ENCODE data around the gene EPB41L2. TPM values are rescaled to one million over a fixed set of nuclear protein-coding genes. Genes with fewer than 3 reads are reported as not detected.
"Not testable (repeated sequence)": the region's sequence is repeated elsewhere in the genome, so short reads cannot be mapped to it uniquely, and the experiment has no call there.

Gene EPB41L2
- total RNA-seq, 1 experiment from 2014 or later, result 30.2 TPM

DNA sequence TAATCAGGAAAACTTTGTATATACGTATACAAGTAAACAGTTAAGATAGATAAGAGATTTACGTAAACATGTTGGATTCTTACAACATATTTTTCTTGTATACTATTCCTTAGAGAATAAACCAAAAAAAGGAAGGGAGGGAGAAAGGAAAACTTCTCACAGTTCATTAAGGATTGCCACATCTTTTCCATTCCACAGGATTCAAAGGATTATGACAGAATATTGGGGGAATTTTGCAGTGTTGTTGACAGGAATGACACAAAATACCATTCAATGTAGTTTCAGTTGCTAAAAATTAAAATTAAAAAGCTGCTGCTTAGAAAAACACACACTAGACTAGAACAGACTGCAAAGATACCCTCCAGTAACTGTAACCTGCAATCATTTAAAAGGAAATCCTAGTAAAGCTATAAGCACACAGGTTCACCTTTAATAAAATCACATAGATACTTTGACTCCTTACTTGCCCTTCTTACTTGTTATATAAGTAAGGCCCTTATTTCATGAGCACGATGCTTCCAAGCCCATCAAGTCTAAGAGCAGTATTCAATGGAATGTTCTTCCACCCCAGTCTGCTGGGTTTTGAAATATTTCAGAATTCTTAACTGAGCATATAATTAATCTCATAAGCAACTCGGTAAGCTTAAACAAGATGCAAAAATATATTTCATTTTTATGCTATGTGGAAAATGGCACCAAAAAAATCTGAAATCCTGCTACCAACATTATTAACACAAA lies 128.0 kb downstream of the EPB41L2 start:
- in situ Hi-C loops (cut with HindIII; ENCODE audit: low sequenced_read_pairs), result no loop called here

DNA sequence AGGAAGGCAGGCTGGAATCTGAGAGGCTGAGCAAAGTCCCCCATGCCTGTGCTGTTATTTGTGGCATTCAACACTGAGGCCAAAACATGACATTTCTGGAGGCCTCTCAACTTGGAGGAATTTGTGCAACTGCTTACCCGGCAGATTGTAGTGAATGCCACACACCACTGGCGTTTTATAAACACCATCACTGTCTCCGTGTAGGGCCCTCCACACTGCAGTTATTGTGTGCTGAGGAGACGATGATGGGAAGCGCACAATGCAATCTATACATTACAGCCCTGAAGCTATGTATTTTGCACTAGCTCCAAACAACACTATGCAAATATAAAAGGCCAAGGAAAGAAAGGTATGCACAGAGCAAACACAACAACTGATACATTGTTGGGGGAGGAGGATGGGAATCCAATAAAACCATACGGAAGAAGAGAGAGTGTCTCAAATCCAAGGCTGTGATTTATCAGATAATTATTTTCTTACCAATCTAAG lies 129.3 kb downstream of the EPB41L2 start:
- no peak for DNase-seq (ENCODE audit: low spot score)
- in situ Hi-C loops (cut with HindIII; ENCODE audit: low sequenced_read_pairs), result no loop called here

More for the DNA sequence above, 128.0 kb downstream of the EPB41L2 start:
- DNase-seq (ENCODE audit: low spot score), result no peak

DNA sequence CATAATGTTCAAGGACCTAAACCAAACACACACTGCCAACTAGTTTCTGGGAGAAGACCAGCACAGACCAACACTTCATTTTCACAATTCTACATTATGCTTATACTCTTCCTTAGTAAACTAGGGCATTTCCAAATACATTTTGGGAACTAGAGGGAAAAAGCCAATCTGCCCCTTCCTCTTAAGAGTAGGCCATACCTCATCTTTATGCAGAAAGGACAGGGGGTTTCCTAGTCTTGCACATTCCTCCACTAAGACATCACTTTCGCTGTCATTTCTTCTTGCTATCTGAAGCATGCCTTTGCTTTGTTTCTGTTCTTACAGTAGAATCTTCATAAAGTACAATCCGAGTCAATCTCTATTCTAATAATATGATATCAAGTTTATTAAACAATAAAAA lies 130.1 kb downstream of the EPB41L2 start:
- in situ Hi-C loops (cut with HindIII; ENCODE audit: low sequenced_read_pairs), result no loop called here
- DNase-seq (ENCODE audit: low spot score), result no peak

DNA sequence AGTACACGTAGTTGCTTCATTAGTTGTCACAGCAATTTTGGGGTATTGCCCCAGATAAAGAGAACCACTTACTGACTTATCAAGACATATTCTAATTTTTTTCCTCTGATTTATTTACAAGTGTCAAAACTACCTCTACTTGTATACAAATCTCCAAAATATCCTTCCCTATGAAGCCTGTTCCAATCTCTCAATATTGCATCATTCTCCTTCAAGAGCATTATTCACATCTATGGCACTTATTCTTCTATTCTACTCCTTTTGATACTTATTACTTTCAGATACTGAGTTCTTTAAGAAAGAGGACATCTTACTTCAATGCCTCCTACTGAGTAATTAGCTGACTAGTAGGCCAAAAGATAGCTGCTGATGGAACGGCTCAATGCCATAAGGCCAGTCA lies 130.6 kb downstream of the EPB41L2 start:
- in situ Hi-C loops (cut with HindIII; ENCODE audit: low sequenced_read_pairs), result no loop called here
- DNase-seq (ENCODE audit: low spot score), result no peak

DNA sequence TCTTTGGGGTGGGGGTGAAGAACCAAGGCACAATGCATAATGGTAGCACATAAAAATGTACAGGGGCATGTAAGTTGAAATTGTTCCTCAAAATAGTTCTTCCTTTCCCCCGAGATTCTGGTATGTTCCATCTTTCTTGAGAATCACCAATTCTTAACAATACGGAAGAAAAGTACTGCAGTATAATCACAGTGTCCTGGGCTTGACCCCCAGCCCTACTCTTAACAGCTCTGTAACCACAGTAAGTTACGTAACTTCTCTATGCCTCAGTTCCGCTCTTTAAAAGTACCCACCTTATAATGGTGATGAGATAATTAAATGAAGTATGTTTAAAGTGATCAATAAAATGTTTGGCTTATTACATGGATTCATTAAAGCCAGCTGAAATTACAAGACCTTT lies 131.4 kb downstream of the EPB41L2 start:
- in situ Hi-C loops (cut with HindIII; ENCODE audit: low sequenced_read_pairs), result no loop called here
- no peak for DNase-seq (ENCODE audit: low spot score)

DNA sequence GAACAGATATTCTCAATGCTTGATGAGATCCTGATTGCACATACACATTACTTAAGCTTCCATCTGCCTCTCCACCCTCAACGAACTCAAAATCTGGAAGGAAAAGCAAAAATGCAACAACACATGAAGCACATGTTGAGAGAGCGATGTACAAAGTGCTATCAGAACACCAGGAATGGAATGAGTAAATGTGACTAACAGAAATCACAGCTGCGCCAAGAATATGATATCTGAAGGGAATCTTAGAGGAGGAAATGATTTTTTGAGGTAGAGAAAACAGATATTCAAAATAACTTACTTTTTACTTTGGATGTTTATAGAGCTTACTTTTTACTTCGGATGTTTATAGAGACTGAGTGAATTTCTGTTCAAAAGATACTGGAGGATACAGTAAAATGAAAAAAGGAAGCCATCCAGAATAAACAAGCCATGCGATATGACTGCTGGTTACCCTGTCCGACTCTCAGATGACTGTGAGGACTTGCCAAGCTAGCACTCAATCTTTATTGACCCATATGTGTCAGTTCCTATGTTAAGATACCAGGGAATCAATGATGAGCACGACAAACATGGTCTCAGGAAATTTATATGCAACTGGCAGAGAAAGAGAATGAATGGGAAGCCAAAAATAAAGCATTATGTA lies 133.9 kb downstream of the EPB41L2 start:
- no peak for DNase-seq (ENCODE audit: low spot score)
- in situ Hi-C loops (cut with HindIII; ENCODE audit: low sequenced_read_pairs), result no loop called here

DNA sequence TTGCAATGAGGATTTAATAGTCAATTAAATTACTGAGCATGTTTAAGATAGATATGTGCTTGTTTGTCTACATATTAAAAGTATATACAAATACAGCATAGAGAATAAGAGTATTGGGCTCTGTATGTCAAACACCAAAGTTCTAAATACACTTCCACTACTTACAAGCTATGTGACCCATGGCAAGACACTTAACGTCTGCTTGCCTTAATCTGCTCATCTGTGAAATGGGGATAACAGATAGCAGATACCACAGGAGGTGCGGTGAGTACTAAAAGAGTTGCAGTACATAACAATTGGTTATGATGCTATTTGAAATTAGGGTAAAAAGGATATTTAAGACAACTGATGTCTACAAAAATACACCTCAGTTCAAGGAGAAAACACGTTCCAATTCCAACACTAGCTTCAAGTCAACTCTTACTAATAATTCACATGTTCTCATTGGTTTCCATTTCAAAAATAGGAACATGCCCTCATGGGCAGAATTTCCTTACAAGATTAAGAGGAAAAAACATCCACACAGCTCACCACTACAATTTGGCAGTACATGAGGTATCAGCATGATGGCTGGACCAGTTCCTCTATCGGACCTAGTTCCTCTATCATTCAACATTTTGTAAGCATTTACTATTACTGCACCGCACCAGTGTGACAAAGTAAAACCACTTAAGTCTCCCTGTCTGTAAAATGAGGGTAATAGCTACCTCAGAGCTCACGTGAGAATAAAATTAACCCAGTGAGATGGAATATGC lies 134.7 kb downstream of the EPB41L2 start:
- DNase-seq (ENCODE audit: low spot score), result peak; percentile 9
- in situ Hi-C loops (cut with HindIII; ENCODE audit: low sequenced_read_pairs), result no loop called here

DNA sequence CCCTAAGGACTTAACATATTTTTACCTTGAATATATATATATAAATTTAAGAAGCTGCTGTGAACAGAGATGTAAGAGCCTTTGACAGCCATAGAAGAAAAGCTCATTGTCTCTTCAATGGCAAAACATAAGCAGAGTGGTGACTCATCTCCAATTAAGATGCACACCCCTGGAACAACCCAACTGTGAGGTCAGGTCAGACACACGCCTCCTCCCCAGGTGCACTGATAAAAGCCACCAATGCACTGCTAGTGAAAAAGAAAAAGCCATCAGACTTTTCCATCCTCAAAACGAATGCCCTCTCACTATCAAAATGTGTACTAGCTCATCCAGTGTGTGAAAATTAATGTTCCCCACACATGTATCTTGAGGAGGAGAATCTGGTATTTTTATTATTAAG lies 135.7 kb downstream of the EPB41L2 start:
- DNase-seq (ENCODE audit: low spot score), result no peak
- in situ Hi-C loops (cut with HindIII; ENCODE audit: low sequenced_read_pairs), result no loop called here

DNA sequence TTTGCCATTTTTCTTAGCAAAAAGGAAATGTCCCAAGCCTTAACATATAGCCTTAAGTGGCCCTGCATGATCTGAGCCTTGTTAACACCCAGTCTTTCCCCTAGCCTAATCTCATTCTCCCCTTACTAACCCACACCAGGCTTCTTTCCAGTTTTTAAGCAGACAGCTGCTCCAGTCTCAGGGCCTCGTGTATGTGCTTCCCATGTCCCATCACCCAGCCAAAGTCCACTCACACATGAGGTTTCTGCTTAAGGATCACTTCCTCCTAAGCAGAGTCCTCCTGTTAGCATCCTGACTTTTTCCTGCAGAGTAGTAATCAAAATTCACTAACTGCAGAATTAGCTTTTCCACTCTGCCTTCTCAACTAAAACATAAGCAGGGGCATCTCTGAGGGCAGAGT lies 139.7 kb downstream of the EPB41L2 start:
- no peak for DNase-seq (ENCODE audit: low spot score)
- in situ Hi-C loops (cut with HindIII; ENCODE audit: low sequenced_read_pairs), result no loop called here

DNA sequence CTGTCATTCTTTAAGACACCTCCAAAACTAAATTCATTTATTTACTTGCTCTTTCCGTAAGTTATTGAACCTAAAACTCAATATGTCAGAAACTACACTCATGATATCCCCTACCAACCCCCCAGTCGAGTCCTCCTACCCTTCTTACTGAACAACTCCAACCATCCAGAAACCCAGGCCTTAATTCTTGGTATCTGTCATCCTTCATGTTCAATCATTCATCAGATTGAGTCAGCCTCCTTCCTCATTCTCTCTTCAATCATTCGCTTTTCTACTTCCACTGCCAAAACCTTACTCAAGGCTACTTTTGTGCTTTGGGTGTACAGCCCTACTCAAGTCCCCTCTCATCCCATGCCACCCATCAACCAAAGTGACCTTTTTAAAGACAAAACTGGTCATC lies 140.1 kb downstream of the EPB41L2 start:
- DNase-seq (ENCODE audit: low spot score), result no peak

DNA sequence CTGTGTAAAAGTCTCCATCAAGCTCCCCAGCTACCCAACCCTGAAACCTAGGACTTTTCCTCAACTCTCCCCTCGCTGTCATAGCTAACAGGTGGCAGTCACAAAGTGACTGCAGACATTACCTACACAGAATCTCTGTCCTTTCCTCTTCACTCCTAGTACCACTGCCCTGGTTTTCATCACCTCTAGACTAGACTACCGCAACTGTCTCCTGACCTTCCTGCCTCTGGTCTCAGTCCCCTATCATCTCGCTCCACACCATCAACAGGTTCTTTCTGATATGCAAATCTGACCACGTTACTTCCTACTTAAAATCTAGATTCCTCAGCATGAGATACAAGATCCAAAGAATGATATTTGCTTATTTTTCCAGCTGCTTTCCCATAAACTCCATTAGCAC lies 142.1 kb downstream of the EPB41L2 start:
- DNase-seq (ENCODE audit: low spot score), result no peak
- in situ Hi-C loops (cut with HindIII; ENCODE audit: low sequenced_read_pairs), result no loop called here

More for the DNA sequence above, 140.1 kb downstream of the EPB41L2 start:
- in situ Hi-C loops (cut with HindIII; ENCODE audit: low sequenced_read_pairs), result no loop called here

DNA sequence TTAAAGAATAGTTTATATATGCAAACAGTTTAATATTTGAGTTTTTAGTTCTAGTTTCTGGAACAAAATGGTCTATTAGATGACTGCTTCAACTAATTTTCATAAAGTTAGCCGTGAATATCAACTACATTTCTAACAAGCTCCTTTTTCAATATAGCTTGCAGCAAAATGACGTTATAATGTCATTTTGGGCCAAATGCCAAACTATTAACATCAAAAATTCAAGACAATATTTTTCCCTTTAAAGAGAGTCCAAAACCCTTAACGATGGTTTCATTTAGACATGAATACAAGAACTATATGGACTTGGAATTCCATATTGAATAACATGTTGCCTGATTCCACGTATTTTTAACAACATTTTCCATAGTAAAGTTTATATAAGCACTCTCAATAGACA lies 144.9 kb downstream of the EPB41L2 start:
- in situ Hi-C loops (cut with HindIII; ENCODE audit: low sequenced_read_pairs), result no loop called here
- DNase-seq (ENCODE audit: low spot score), result no peak

DNA sequence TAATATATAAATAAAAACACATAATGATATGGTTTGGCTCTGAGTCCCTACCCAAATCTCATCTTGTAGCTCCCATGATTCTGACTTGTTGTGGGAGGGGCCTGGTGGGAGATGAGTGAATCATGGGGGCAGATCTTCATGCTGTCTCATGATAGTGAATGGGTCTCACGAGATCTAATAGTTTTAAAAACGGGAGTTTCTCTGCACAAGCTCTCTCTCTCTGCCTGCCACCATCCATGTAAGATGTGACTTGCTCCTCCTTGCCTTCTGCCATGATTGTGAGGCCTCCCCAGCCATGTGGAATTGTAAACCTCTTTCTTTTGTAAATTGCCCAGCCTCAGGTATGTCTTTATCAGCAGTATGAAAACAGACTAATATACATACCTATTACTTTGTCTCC lies 147.4 kb downstream of the EPB41L2 start:
- in situ Hi-C loops (cut with HindIII; ENCODE audit: low sequenced_read_pairs); DNase-seq (ENCODE audit: low spot score): not testable (repeated sequence)

DNA sequence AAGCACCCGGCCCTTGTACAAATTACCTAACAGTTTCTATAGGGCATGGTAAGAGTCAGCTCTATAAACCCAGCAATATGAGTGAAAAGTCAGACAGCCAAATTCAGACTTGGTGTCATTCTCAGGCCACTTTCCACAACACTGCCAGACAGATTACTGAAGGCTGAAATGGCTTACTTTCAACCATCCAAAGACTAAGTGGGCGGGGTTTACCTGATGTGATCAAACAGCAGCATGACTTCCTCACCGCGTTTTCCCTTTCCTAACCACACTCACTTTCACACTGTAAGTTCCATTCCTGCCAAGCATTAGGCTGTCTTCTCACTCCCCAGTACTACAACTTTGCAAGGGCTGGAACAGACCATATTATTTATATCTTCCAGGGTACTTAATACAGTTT lies 149.9 kb downstream of the EPB41L2 start:
- in situ Hi-C loops (cut with HindIII; ENCODE audit: low sequenced_read_pairs), result no loop called here
- DNase-seq (ENCODE audit: low spot score), result no peak

DNA sequence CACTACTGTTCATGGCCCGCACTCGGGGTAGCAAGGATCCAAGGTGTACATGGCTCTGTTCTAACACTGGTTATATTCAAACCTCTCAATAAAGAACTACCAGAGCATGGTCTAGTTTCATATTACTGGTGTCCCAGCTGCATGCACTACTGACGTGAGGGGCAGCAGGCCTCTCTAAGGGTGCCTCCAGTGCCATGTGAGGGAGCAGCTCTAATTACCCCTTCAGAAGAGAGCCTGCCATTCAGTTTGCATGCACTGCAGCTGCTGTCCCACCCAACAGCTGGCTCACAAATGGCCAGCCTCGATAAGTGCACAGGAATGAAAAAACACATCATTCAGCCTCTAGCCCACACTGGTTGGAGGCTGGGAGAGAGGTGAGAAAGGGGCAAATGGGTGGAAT lies 150.6 kb downstream of the EPB41L2 start:
- no peak for DNase-seq (ENCODE audit: low spot score)
- in situ Hi-C loops (cut with HindIII; ENCODE audit: low sequenced_read_pairs), result no loop called here

DNA sequence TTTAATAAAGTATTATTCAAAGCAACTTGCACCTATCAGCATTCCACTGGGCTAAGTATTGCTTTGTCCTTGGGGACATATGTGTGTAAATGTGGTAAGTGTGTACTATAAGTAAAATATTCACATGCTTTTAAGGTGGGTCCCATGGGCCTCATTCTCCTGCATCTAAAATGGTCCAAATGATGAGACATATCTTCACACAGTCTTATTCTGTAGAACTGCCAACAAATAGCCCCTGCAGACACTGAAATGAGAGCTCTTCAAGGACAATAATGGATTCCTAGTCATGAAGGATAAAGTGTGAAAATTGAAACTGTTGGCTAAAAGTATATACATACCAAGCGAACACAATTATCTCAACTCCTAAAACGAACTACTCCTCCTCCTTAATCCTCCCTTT lies 154.1 kb downstream of the EPB41L2 start:
- DNase-seq (ENCODE audit: low spot score), result no peak
- in situ Hi-C loops (cut with HindIII; ENCODE audit: low sequenced_read_pairs), result no loop called here

DNA sequence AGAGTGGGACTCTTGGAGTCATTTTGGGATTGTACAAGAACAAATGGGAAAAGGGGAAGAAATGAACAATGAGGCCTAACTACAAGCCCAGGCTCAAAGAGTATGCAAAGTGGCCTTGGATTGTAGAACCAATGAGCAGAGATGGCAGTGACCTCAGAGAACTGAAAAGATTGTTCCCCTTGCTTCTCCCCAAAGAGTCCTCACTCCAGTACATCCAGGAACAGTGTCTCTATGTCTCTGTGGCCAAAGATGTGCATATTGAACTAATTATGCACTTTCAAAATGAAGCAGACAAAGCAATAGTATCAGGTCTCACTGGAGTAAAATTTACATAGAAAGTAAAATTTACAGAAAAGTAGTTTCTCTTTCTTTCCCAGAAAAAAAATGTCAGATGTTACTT lies 154.9 kb downstream of the EPB41L2 start:
- DNase-seq (ENCODE audit: low spot score), result no peak
- in situ Hi-C loops (cut with HindIII; ENCODE audit: low sequenced_read_pairs), result no loop called here

DNA sequence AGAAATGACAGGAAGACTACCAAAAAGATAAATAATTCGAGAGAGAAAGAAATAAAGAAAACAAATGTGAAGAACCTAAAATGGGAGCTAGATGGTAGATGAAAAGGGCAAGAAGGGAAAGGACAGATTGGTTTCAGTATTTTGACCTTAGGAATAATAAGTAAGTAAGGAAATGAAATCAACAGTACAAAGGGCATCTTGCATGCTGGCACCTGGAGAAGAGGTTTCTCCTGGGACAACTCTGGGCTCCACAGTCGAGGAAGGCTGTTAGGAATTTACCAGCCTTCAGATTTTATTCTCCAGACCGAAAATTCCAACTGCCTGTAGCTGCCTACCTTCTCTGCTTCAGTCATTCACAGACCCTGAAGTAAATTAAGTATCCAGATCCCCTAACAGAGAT lies 155.4 kb downstream of the EPB41L2 start:
- in situ Hi-C loops (cut with HindIII; ENCODE audit: low sequenced_read_pairs), result no loop called here
- no peak for DNase-seq (ENCODE audit: low spot score)

DNA sequence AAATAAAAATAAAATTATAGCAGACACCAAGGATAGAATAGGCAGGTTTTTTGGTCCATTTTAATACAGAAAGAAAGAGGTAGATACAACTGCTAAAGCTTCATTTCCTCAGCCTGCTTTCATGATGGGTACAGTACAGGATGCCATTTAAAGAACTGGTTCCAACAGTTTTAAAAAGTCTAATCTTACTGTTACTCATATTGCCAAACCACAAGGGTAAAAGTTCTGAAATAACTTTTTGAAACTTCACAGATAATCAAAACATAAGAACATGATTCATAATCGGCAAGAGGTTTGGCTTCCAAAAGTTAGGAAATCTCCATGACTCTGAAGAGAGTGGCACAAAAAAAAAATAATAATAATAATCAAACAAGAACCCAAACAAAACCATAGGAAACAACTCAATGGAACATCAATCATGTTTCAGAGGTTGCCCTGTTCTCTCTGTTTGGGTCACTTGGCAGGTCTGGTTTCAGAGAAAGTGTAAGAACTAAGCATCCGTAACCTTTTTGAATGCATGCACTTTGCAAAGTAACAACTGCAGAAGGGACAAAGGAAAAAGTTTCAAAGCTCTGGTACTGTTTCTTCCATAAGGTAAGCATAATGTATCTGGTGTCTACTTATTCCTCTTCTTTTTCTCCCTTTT lies 156.2 kb downstream of the EPB41L2 start:
- no peak for DNase-seq (ENCODE audit: low spot score)

DNA sequence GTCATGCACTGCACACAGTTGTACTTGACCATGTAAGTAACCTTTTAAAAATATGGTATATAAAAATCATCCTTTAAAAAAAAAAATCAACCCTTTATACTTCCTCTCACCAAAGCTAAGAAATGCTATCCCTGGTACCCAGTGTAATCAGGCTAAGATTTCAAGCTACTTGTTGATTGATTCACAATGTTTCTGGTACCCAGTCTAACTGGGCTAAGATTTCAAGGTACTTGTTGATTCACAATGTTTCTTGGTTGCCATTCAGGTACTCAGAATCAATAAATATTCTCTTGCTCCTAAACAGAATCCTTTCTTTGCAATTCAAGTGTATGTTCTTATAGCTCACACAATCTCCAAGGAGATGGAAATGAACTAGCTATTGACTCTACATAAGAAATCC lies 159.4 kb downstream of the EPB41L2 start:
- no peak for DNase-seq (ENCODE audit: low spot score)
- in situ Hi-C loops (cut with HindIII; ENCODE audit: low sequenced_read_pairs), result no loop called here

More for the DNA sequence above, 156.2 kb downstream of the EPB41L2 start:
- in situ Hi-C loops (cut with HindIII; ENCODE audit: low sequenced_read_pairs), result no loop called here
